GM06990 (cell line): Measurements from ENCODE around the gene KPNB1.

Experiments used
- DNase-seq: peaks from one replicate; pipeline ENCODE4 v3.0.0-alpha.2; 2011; ENCODE audit not compliant: insufficient read length; ENCODE audit errors: extremely low read depth
- H3K27me3 ChIP-seq: replicated peaks from 2 replicates; pipeline ENCODE4 v1.6.0; 2011; ENCODE audit warnings: low read length; ENCODE audit not compliant: control insufficient read depth, insufficient read depth
- H3K36me3 ChIP-seq: 2 replicates; pipeline ENCODE4 v1.5.1; 2011; ENCODE audit warnings: low read length; ENCODE audit not compliant: control insufficient read depth, insufficient read depth
- H3K4me3 ChIP-seq: replicated peaks from 2 replicates; pipeline ENCODE4 v1.5.1; 2011; ENCODE audit warnings: low read depth, mild to moderate bottlenecking, control low read depth, low read length
- CTCF ChIP-seq: IDR thresholded peaks from 2 replicates; pipeline ENCODE4 v1.5.1; 2011; ENCODE audit warnings: low read length, control low read depth, mild to moderate bottlenecking, inconsistent platforms; ENCODE audit not compliant: insufficient read depth, poor library complexity, severe bottlenecking

The KPNB1 gene

GRCh38 chr17:47653442-47653841, 3.7 kb downstream of the KPNB1 start:
- Histone ChIP-seq H3K4me3 (peak overlapping the region; percentile 7; the same call in 1 of the 2 replicates), H3K27me3 (no peaks in the 10 kb centered on the region), H3K36me3 (peaks cover 30% of the 10 kb centered on the region)
- TF ChIP-seq CTCF = no peak
- DNase-seq = no peak

GRCh38 chr17:47654991-47655390, 5.3 kb downstream of the KPNB1 start:
- H3K4me3 ChIP-seq = no peak overlapping the region
- no peak for DNase-seq
- H3K36me3 ChIP-seq = peaks cover 32% of the 10 kb centered on the region
- TF ChIP-seq CTCF = no peak
- no peaks in the 10 kb centered on the region for H3K27me3 ChIP-seq

- H3K36me3 ChIP-seq = peaks cover 38% of the 10 kb centered on the region
- H3K27me3 ChIP-seq = no peaks in the 10 kb centered on the region
- TF ChIP-seq CTCF = no peak
- H3K4me3 ChIP-seq = peak overlapping the region; percentile 27
- peak; percentile 50 for DNase-seq
These were observed 10.4 kb downstream of the KPNB1 start for GRCh38 chr17:47660064-47660492.

GRCh38 chr17:47663912-47664623, 14.3 kb downstream of the KPNB1 start:
- no peaks in the 10 kb centered on the region for H3K27me3 ChIP-seq
- no peak overlapping the region for H3K4me3 ChIP-seq
- peak; percentile 71 for TF ChIP-seq CTCF
- DNase-seq = no peak
- H3K36me3 ChIP-seq = peaks cover 27% of the 10 kb centered on the region

GRCh38 chr17:47664624-47664941, 14.9 kb downstream of the KPNB1 start:
- no peak for TF ChIP-seq CTCF

GRCh38 chr17:47665655-47666054, 15.9 kb downstream of the KPNB1 start:
- peaks cover 39% of the 10 kb centered on the region for H3K36me3 ChIP-seq
- H3K27me3 ChIP-seq = no peaks in the 10 kb centered on the region
- no peak for TF ChIP-seq CTCF
- no peak for DNase-seq
- H3K4me3 ChIP-seq = no peak overlapping the region

More at GRCh38 chr17:47664624-47664941, 14.9 kb downstream of the KPNB1 start:
- no peak for DNase-seq
- no peak overlapping the region for H3K4me3 ChIP-seq
- H3K36me3 ChIP-seq = peaks cover 30% of the 10 kb centered on the region
- no peaks in the 10 kb centered on the region for H3K27me3 ChIP-seq
